HG03432 (cell line): ENCODE data around the gene TBC1D10B.
A peak's percentile ranks its signal among the peaks of the same experiment; 100 is the strongest.

Experiments
- ATAC-seq: cut with Tn5 transposase; IDR thresholded peaks from one replicate; pipeline ENCODE4 v1.9.1; 2021; ENCODE audit warnings: mild to moderate bottlenecking, moderate library complexity; ENCODE audit not compliant: unreplicated experiment

TBC1D10B gene, protein sequence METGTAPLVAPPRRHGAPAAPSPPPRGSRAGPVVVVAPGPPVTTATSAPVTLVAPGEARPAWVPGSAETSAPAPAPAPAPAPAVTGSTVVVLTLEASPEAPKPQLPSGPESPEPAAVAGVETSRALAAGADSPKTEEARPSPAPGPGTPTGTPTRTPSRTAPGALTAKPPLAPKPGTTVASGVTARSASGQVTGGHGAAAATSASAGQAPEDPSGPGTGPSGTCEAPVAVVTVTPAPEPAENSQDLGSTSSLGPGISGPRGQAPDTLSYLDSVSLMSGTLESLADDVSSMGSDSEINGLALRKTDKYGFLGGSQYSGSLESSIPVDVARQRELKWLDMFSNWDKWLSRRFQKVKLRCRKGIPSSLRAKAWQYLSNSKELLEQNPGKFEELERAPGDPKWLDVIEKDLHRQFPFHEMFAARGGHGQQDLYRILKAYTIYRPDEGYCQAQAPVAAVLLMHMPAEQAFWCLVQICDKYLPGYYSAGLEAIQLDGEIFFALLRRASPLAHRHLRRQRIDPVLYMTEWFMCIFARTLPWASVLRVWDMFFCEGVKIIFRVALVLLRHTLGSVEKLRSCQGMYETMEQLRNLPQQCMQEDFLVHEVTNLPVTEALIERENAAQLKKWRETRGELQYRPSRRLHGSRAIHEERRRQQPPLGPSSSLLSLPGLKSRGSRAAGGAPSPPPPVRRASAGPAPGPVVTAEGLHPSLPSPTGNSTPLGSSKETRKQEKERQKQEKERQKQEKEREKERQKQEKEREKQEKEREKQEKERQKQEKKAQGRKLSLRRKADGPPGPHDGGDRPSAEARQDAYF

GRCh38 chr16:30370456-30371247 is at the start of gene TBC1D10B:
TBC1D10B (minus strand) TSS chr16:30370494; CDS start chr16:30370183, 311 bp downstream.
- ATAC-seq = peak; percentile 78

DNA sequence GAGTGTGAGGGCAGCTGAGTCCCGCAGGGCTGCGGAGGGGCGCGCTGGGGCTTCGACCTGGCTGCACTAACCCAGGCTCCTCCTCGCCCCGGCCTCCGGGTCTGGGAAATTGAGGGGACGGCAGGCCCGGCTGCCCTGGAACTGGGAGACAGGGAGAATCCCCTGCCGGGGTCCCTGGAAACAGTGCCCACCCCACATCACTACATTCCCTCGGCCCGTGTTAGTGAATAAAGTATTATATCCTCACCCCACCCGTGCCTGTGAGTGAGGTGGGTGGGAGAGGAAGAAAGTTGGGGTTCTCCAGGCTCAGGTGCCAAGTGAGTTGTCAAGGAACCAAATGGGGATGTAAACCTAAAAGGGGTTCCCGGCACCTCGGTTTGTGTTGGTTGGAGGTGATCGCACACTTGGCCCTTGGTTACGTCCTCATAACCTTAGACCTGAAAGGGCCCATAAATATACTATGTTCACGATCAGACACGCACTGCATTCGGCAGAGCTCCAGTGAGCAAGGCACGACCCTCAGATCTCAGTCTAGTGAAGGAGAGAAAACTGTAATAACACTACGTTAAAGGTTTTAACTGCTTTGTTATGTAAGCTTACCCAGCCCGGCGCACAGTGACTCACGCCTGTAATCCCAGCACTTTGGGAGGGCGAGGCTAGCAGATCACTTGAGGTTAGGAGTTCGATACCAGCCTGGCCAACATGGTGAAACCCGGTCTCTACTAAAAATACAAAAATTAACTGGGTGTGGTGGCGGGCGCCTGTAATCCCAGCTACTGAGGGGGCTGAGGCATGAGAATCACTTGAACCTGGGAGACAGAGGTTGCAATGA is 48.3 kb upstream of the TBC1D10B start:
- ATAC-seq = no peak

- peak; percentile 75 for ATAC-seq
Observed at GRCh38 chr16:30417529-30418349, 47.4 kb upstream of the TBC1D10B start.

GRCh38 chr16:30416624-30417528 is 46.6 kb upstream of the TBC1D10B start:
- ATAC-seq = no peak

DNA sequence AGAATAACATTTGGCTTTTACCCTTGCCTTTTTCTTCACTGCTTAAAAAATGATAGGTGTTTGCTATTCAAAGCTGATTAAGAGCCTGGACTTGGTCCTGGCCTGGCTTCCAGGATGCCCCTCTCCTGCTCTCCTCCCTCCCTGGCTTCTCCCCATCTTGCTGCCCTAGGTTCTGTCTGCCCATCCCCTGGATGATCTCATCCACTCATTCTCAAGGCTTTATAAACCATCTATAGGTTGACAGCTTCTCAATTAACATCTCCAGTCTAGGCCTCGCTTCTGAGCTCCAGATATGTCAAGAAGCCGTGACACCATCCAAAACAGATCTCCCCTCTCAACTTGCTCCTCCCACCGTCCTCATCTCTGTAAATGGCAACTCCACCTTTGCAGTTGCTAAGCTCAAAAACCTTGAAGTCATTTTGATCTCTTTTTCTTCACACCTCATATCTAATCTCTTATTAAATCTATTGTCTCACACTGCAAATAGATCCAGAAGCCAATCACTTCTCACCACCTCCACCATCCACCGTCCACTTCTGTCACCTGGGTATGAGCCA is 45.8 kb upstream of the TBC1D10B start:
- no peak for ATAC-seq

DNA sequence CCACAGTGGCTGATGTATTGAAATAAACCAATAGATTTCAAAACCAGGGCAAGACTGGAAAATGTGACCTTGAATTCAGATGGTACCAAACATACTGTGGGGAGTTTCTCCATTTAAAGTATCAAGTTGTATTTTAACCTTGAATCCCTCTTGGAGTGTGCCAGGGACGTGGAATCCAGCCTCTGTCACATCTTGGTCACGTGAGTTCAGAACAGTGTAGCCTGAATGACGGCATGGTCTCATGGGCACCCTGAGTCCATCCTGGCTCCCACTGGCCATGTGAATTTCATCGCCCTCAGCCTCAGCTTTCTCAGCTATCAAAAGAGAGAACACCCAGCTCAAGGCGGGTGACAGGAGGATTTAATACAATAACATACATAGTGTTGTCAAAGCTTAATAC is 43.9 kb upstream of the TBC1D10B start:
- ATAC-seq = no peak

DNA sequence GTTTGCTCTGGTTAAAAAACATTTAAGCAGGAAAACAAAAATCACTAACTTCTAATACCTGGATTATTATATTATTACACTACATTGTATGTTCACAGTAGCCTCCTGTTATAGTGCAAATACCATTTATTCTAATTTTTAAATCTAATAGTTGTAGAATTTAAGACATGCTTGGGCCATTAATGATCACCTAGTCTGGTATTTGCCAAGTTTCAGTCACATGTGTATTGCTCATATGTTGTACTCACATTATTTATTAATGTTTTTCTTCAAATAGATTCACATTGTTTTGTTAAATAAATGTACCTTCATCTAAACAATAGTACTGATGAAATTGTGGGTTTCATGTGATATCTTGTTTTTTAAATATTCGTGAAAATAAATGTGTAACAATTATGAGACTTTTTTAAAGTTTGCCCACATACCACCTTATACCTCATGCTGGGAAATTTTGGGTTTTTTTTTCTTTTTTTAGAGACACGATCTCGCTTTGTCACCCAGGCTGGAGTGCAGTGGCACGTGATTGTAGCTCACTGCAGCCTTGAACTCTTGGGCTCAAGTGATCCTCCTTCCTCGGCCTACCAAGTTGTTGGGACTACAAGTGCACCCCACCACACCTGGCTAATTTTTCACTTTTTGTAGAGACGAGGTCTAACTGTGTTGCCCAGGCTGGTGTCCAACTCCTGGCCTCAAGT is 43.0 kb upstream of the TBC1D10B start:
- no peak for ATAC-seq

DNA sequence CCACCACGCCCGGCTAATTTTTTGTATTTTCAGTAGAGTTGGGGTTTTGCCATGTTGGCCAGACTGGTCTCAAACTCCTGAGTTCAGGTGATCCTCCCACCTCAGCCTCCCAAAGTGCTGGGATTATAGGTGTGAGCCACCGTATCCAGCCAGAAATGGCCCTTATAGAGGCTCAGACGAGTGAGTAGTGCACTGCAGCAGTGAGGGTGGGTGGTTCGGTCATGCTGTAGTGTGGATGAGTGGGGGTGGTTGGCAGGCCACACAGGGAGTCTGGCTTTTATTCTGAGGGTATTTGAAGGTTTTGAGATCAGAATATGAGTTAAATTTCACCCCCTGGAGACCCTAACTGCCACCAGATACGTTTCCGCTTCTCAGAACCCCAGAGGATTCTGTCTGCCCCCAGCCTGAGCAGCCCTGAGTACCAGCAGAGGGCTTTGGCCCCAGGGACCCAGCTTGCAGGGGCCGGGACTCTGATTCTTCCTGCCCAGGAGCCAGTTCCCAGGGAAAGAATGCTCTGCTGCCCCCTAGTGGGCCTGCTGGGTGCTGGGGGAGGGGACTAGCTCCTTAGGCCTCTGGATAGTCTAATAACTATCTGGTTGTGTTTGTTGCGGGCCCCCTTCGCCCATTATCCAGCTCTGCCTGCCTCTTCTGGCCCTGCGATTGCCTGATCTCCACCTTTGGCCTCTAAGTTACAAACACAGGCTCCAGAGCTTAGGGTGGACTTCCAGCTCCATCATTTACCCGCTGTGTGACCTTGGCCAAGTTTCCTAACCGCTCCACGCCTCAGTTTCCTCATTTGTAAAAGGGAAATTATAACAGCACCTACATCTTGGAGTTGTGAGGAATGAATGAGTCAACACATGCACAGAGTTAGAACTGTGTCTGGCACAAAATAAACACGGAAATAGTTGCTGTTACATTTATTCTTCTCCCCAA is 39.1 kb upstream of the TBC1D10B start:
- ATAC-seq = peak; percentile 41

GRCh38 chr16:30407804-30408534 is 37.7 kb upstream of the TBC1D10B start:
- no peak for ATAC-seq

GRCh38 chr16:30407102-30407803 is 37.0 kb upstream of the TBC1D10B start, which contains the start of gene ZNF771:
ZNF771 (plus strand) TSS chr16:30407606; CDS start chr16:30408054, 448 bp downstream.
- ATAC-seq = peak; percentile 85

- ATAC-seq = peak; percentile 4
Observed at GRCh38 chr16:30406795-30407101, 36.5 kb upstream of the TBC1D10B start.

GRCh38 chr16:30401768-30402425 is 31.6 kb upstream of the TBC1D10B start:
- ATAC-seq = no peak

DNA sequence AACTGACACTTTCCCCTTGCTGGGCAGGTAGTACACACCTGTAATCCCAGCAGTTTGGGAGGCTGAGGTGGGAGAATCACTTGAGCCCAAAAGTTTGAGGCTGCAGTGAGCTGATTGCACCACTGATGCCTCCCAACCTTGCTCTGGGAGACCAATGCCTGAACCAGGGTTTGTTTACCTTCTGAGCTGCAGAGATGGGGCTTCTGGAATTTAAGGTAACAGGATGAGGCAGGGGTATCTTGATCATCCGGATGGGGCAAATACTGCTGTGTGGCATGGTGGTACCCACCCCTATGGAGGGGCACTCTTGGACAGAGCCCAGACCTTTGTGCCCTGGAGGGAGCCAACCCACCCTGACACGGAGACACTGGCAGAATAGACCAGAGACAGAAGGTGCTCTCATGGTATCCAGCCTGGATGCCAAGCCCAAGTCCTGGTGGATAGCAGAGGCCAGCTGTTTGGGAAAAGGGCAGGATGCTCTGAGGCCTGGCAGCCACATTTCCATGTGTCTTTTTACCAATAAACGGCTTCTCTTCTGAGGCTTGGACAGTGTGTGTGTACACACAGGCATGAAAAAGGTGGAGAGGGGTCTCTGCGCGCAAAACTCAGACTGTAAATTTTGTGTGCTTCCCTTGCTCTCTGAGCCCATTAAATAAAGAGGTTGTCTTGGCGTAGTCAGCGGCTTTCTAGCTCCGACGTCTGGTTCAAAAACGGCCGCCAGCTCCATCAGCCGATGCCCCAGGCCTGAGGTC is 29.3 kb upstream of the TBC1D10B start:
- no peak for ATAC-seq
